Peyer's patch (tissue), 4 donors: ENCODE data around the gene CPSF7.

Source experiments
- CTCF ChIP-seq, 6 experiments: fragments of 450-650 bp in 4 of 6; fragments of 200-600 bp in 2 of 6; sonication (generic) in 1 of 6; IDR thresholded peaks; one replicate each; pipeline ENCODE4 v1.5.1; 2017 to 2019; ENCODE audit warnings: antibody characterized with exemption in 6 of 6, mild to moderate bottlenecking in 3 of 6, moderate library complexity in 1 of 6
- POLR2A ChIP-seq, 2 donors: fragments of 450-650 bp; IDR thresholded peaks; one replicate each; pipeline ENCODE4 v1.5.1; 2017; ENCODE audit warnings: antibody characterized with exemption in 2 of 2, mild to moderate bottlenecking in 2 of 2, moderate library complexity in 2 of 2

GRCh38 chr11:61392981-61393595 lies 36.7 kb downstream of the CPSF7 start:
- TF ChIP-seq POLR2A (IDR thresholded peaks at IDR 0.05) (no peak), CTCF (IDR thresholded peaks at IDR 0.05) (no peak)
